ENCODE measurements around the gene FBXL16. TPM values are rescaled to one million over a fixed set of nuclear protein-coding genes. Genes with fewer than 3 reads are reported as not detected.

FBXL16 gene
- polyA plus RNA-seq, 1 of the 3 experiments (the other 2 are of a cell fraction): 19.8 TPM

GRCh38 chr16:657487-657886, 48.1 kb downstream of the FBXL16 start (continued):
- TF ChIP-seq TEAD4 (IDR thresholded peaks at IDR 0.05; ENCODE audit: borderline replicate concordance, insufficient read depth) (no peak), TAF1 (IDR thresholded peaks at IDR 0.05; ENCODE audit: borderline replicate concordance, low read depth, low read length) (no peak), MEF2A (IDR thresholded peaks at IDR 0.05; ENCODE audit: borderline replicate concordance, low read depth) (no peak), EZH2phosphoT487 (IDR thresholded peaks at IDR 0.05; ENCODE audit: borderline replicate concordance, low read depth) (no peak), TCF12 (IDR thresholded peaks at IDR 0.05) (no peak), GATA2 (CRISPR knock-in tag; IDR thresholded peaks at IDR 0.05) (no peak), GABPA (IDR thresholded peaks at IDR 0.05; ENCODE audit: low read depth) (no peak), RXRA (IDR thresholded peaks at IDR 0.05; ENCODE audit: borderline replicate concordance, low read depth) (no peak), FOXM1 (IDR thresholded peaks at IDR 0.05; ENCODE audit: low read depth) (no peak), IRF3 (IDR thresholded peaks at IDR 0.05; ENCODE audit: low read depth, low read length) (no peak)

- Histone ChIP-seq H3K9me3 (no peaks in the 10 kb centered on the region), H3K36me3 (replicated peaks in 1 of 2; ENCODE audit: control insufficient read depth in 1 of 2, insufficient read depth in 2 of 2, low read length in 1 of 2) (peaks cover 0 to 47% of the 10 kb centered on the region in 2 experiments), H3K27ac (ENCODE audit: low read depth in 2 of 2, low read length in 1 of 2) (no peak overlapping the region), H3K9me2 (no peaks in the 10 kb centered on the region), H3K27me3 (ENCODE audit: insufficient read depth) (no peaks in the 10 kb centered on the region), H3K4me1 (ENCODE audit: control insufficient read depth in 1 of 2, insufficient read depth in 2 of 2, low read depth in 1 of 2, low read length in 1 of 2) (peaks cover 0 to 14% of the 10 kb centered on the region in 2 experiments; a peak in 1 of 4 replicates), H3K4me2 (no peak overlapping the region), H3K79me2 (ENCODE audit: insufficient read depth) (peaks cover 6% of the 10 kb centered on the region; the same call in 1 of the 2 replicates), H4K20me1 (ENCODE audit: insufficient read depth) (no peaks in the 10 kb centered on the region), H3K4me3 (ENCODE audit: low read depth in 2 of 2, low read length in 1 of 2) (no peak overlapping the region), H2AFZ (ENCODE audit: low read depth) (no peak overlapping the region), H3F3A (replicated peaks; ENCODE audit: insufficient read depth) (no peaks in the 10 kb centered on the region), H3K9ac (no peak overlapping the region)
- DNase-seq: no peak
- 91% methylated on average over 12 of the region's 12 CpGs for WGBS (ENCODE audit: low lambda C conversion rate)
- TF ChIP-seq JUND (IDR thresholded peaks at IDR 0.05) (no peak), GABPA (IDR thresholded peaks at IDR 0.05; ENCODE audit: low read depth) (no peak), SIN3A (IDR thresholded peaks at IDR 0.05; ENCODE audit: borderline replicate concordance, low read depth, low read length) (no peak), MEF2A (IDR thresholded peaks at IDR 0.05; ENCODE audit: borderline replicate concordance, low read depth) (no peak), NFIC (IDR thresholded peaks at IDR 0.05; ENCODE audit: borderline replicate concordance) (no peak), FOSL2 (IDR thresholded peaks at IDR 0.05; ENCODE audit: borderline replicate concordance, low read depth) (no peak), EZH2phosphoT487 (IDR thresholded peaks at IDR 0.05; ENCODE audit: borderline replicate concordance, low read depth) (no peak), RAD21 (IDR thresholded peaks at IDR 0.05; ENCODE audit: low read length) (no peak), YY1 (IDR thresholded peaks at IDR 0.05; ENCODE audit: low read depth) (no peak), ELF1 (IDR thresholded peaks at IDR 0.05) (no peak), GATA2 (CRISPR knock-in tag; IDR thresholded peaks at IDR 0.05) (no peak), TCF12 (IDR thresholded peaks at IDR 0.05) (no peak), FOXM1 (IDR thresholded peaks at IDR 0.05; ENCODE audit: low read depth) (no peak)
- TF ChIP-seq, protein P1, sequence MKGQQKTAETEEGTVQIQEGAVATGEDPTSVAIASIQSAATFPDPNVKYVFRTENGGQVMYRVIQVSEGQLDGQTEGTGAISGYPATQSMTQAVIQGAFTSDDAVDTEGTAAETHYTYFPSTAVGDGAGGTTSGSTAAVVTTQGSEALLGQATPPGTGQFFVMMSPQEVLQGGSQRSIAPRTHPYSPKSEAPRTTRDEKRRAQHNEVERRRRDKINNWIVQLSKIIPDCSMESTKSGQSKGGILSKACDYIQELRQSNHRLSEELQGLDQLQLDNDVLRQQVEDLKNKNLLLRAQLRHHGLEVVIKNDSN (IDR thresholded peaks at IDR 0.05; ENCODE audit: borderline replicate concordance, low read depth): no peak
- TF ChIP-seq, protein P2, sequence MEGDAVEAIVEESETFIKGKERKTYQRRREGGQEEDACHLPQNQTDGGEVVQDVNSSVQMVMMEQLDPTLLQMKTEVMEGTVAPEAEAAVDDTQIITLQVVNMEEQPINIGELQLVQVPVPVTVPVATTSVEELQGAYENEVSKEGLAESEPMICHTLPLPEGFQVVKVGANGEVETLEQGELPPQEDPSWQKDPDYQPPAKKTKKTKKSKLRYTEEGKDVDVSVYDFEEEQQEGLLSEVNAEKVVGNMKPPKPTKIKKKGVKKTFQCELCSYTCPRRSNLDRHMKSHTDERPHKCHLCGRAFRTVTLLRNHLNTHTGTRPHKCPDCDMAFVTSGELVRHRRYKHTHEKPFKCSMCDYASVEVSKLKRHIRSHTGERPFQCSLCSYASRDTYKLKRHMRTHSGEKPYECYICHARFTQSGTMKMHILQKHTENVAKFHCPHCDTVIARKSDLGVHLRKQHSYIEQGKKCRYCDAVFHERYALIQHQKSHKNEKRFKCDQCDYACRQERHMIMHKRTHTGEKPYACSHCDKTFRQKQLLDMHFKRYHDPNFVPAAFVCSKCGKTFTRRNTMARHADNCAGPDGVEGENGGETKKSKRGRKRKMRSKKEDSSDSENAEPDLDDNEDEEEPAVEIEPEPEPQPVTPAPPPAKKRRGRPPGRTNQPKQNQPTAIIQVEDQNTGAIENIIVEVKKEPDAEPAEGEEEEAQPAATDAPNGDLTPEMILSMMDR (IDR thresholded peaks at IDR 0.05): no peak
- TF ChIP-seq, protein P3, sequence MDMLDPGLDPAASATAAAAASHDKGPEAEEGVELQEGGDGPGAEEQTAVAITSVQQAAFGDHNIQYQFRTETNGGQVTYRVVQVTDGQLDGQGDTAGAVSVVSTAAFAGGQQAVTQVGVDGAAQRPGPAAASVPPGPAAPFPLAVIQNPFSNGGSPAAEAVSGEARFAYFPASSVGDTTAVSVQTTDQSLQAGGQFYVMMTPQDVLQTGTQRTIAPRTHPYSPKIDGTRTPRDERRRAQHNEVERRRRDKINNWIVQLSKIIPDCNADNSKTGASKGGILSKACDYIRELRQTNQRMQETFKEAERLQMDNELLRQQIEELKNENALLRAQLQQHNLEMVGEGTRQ (IDR thresholded peaks at IDR 0.05; ENCODE audit: borderline replicate concordance, low read depth, low read length): no peak
- CTCF ChIA-PET: interaction anchor here (0.6 to 7.8 kb wide), 2 partner anchors 12 to 71 kb away, joined by 3 to 69 read pairs; partner anchors contain the start of gene RHOT2
- POLR2A ChIA-PET: interaction anchor here (0.6 to 0.7 kb wide), 2 partner anchors 48 to 378 kb away, joined by 3 read pairs; no protein-coding TSS in a partner anchor
Observed at GRCh38 chr16:654034-654433, 51.6 kb downstream of the FBXL16 start.
